HEK293T (cell line): ENCODE results near the gene CD40.

Experiments
- CTCF ChIA-PET: fragments of 350-600 bp; formaldehyde crosslinking; extraction: SDS; loops from one replicate; lab custom pipeline; 2021; ENCODE audit warnings: antibody characterized with exemption, inconsistent platforms; lab: Yijun Ruan, JAX
- POLR2A ChIA-PET: fragments of 350-600 bp; formaldehyde crosslinking; extraction: SDS; loops from one replicate; lab custom pipeline; 2020; ENCODE audit warnings: antibody characterized with exemption, inconsistent platforms; lab: Yijun Ruan, JAX
- DNase-seq: peaks from one replicate; pipeline ENCODE4 v3.0.0; 2012; ENCODE audit warnings: mixed read lengths; ENCODE audit errors: extremely low spot score
- ARNT ChIP-seq: fragments of 450-650 bp; IDR thresholded peaks from 2 replicates; pipeline ENCODE4 v1.6.1; 2017; ENCODE audit warnings: mild to moderate bottlenecking
- BHLHE40 ChIP-seq: fragments of 450-650 bp; IDR thresholded peaks from 2 replicates; pipeline ENCODE4 v1.6.1; 2016; ENCODE audit warnings: mild to moderate bottlenecking, moderate library complexity, borderline replicate concordance
- CTBP1 ChIP-seq: fragments of 450-650 bp; IDR thresholded peaks from 2 replicates; pipeline ENCODE4 v1.6.1; 2016; ENCODE audit warnings: borderline replicate concordance
- ELF4 ChIP-seq: fragments of 450-650 bp; IDR thresholded peaks from 2 replicates; pipeline ENCODE4 v1.6.1; 2017; ENCODE audit warnings: antibody characterized with exemption
- FOXA1 ChIP-seq: fragments of 450-650 bp; IDR thresholded peaks from 2 replicates; pipeline ENCODE4 v1.6.1; 2016; ENCODE audit warnings: mild to moderate bottlenecking
- FOXK2 ChIP-seq: fragments of 450-650 bp; IDR thresholded peaks from 2 replicates; pipeline ENCODE4 v1.6.1; 2016; ENCODE audit warnings: mild to moderate bottlenecking
- FOXM1 ChIP-seq: fragments of 450-650 bp; IDR thresholded peaks from 2 replicates; pipeline ENCODE4 v1.6.1; 2017; ENCODE audit warnings: mild to moderate bottlenecking, borderline replicate concordance
- HDGF ChIP-seq: fragments of 450-650 bp; IDR thresholded peaks from 2 replicates; pipeline ENCODE4 v1.6.1; 2017; ENCODE audit warnings: antibody characterized with exemption, borderline replicate concordance
- L3MBTL2 ChIP-seq: fragments of 450-650 bp; conservative IDR thresholded peaks from 2 replicates; pipeline ENCODE4 v1.6.1; 2016; ENCODE audit warnings: mild to moderate bottlenecking
- LEF1 ChIP-seq: fragments of 450-650 bp; IDR thresholded peaks from 2 replicates; pipeline ENCODE4 v1.6.1; 2017; ENCODE audit warnings: mild to moderate bottlenecking, borderline replicate concordance
- NFRKB ChIP-seq: fragments of 450-650 bp; IDR thresholded peaks from 2 replicates; pipeline ENCODE4 v1.6.1; 2016; ENCODE audit warnings: mild to moderate bottlenecking, moderate library complexity
- SP1 ChIP-seq: fragments of 450-650 bp; IDR thresholded peaks from 2 replicates; pipeline ENCODE4 v1.6.1; 2017
- SUZ12 ChIP-seq: fragments of 450-650 bp; IDR thresholded peaks from 2 replicates; pipeline ENCODE4 v1.6.1; 2016; ENCODE audit warnings: mild to moderate bottlenecking
- TARDBP ChIP-seq: fragments of 450-650 bp; IDR thresholded peaks from 2 replicates; pipeline ENCODE4 v1.6.1; 2016
- ZNF384 ChIP-seq: fragments of 450-650 bp; IDR thresholded peaks from 2 replicates; pipeline ENCODE4 v1.6.1; 2016
- TF ChIP-seq, protein P1 (sequence below): fragments of 450-650 bp; IDR thresholded peaks from 2 replicates; pipeline ENCODE4 v1.6.1; 2016

Gene CD40

DNA sequence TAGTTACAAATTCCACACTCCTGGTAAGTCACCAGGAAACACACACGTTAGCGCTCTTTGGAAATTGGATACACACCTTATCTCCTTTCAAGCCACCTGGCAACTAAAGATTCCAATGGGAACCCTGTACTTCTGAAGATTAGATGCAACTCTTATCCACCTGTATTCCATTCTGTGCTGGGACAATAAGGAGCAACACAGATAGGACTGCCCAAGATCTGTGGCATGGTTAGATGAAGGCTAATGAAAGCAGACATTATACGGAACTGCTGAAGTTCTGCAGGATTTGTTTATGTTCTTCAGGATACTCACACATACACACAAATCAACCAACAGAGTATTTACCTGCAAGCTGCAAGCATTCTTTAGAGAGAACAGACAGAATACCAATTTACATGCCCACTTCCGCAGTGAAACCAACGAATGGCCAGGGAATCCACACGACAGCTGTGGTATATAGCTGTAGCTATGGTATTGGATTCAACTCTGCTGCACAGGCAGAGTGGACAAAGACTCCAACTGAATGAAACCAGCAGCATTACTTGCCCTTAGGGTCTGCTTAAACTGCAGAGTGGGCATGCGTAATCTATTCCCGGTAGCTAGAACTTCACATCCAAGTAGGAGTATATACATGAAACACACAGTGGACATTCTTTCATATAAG is 40.3 kb upstream of the CD40 start:
- no peak for DNase-seq
- no peak for TF ChIP-seq SP1
- TF ChIP-seq BHLHE40: no peak
- TF ChIP-seq TARDBP: no peak
- TF ChIP-seq HDGF: no peak
- TF ChIP-seq FOXM1: no peak
- CTCF ChIA-PET: no interaction called here
- POLR2A ChIA-PET: no interaction called here

DNA sequence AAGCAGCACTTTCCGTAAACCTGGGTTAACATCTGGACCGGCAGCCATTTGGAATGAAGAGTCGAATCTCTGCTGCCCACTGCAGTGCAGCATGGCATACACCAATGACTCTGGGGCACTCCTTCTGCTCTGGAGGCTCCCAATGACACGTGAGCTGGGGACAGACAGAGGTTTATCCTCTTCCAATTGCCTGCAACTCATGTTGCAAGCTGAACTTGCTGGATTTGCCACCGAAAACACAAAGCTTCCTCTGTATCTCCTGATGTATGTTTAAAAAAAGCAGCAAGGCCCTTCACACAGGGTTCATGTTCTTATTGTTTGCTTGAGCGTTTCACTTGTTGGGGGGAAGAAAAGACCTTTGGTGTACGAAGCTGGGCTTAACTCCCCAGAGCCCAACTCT is 39.2 kb upstream of the CD40 start:
- ChIA-PET CTCF (interaction anchor here (0.5 to 0.6 kb wide), 2 partner anchors 44 to 50 kb away, joined by 3 read pairs; no protein-coding TSS in a partner anchor), POLR2A (no interaction called here)
- TF ChIP-seq FOXM1 (no peak), L3MBTL2 (no peak), FOXK2 (no peak), SP1 (no peak), SUZ12 (no peak), ARNT (no peak), ELF4 (no peak), BHLHE40 (no peak), FOXA1 (no peak), CTBP1 (no peak), LEF1 (no peak), NFRKB (no peak), HDGF (no peak), TARDBP (no peak)
- TF ChIP-seq, protein P1, sequence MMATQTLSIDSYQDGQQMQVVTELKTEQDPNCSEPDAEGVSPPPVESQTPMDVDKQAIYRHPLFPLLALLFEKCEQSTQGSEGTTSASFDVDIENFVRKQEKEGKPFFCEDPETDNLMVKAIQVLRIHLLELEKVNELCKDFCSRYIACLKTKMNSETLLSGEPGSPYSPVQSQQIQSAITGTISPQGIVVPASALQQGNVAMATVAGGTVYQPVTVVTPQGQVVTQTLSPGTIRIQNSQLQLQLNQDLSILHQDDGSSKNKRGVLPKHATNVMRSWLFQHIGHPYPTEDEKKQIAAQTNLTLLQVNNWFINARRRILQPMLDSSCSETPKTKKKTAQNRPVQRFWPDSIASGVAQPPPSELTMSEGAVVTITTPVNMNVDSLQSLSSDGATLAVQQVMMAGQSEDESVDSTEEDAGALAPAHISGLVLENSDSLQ: no peak
- no peak for DNase-seq

DNA sequence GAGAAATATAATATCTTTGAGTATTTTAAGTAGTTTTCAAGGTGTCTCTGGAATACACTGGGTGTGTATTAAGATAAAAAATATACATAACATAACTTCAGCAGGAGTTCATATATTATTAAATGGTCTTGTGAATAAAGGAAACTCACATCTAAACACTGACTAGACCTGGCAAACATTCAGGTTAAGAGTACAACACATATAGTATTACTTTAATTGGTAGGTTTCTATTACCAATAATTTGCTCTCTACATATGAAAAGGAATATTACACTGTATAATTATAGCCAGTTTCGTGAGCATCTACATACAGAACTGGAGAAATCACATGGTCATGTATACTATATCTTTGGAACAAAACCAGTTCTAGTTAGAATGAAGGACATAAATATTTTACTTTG is 37.0 kb upstream of the CD40 start:
- no peak for DNase-seq
- POLR2A ChIA-PET: no interaction called here
- CTCF ChIA-PET: no interaction called here
- TF ChIP-seq, protein P1: no peak
- TF ChIP-seq L3MBTL2 (no peak), FOXM1 (no peak), FOXK2 (no peak), HDGF (no peak), BHLHE40 (no peak), ARNT (no peak), FOXA1 (no peak), SUZ12 (no peak), LEF1 (no peak), CTBP1 (no peak), TARDBP (no peak), NFRKB (no peak), SP1 (no peak), ELF4 (no peak), ZNF384 (no peak)

DNA sequence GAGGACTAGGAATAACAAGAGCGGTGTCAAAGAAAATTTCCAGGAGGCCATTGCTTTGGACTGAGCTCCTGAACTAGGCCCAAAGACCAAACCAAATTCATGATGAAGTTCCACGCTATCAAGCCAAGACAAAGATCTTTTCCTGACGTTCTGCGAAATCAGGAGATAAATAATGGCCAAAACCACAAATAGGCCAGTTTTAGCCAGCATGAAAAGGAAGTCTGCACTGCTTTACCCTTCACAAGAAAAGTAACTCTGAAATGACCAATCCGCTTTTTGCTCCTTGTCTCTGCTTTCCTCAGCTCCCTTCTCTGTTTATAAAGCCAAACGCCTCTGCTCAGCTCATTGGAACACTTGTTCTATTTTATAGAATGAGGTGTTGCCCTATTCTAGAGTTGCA is 35.0 kb upstream of the CD40 start:
- TF ChIP-seq LEF1: no peak
- TF ChIP-seq ZNF384: no peak
- TF ChIP-seq SUZ12: no peak
- no peak for TF ChIP-seq L3MBTL2
- no peak for TF ChIP-seq TARDBP
- no peak for TF ChIP-seq ARNT
- no peak for TF ChIP-seq ELF4
- TF ChIP-seq, protein P1: no peak
- TF ChIP-seq SP1: no peak
- no peak for TF ChIP-seq CTBP1
- TF ChIP-seq NFRKB: no peak
- no peak for TF ChIP-seq FOXM1
- TF ChIP-seq BHLHE40: no peak
- TF ChIP-seq FOXK2: no peak
- no peak for TF ChIP-seq FOXA1
- no peak for TF ChIP-seq HDGF
- POLR2A ChIA-PET: no interaction called here
- CTCF ChIA-PET: no interaction called here
- DNase-seq: no peak

DNA sequence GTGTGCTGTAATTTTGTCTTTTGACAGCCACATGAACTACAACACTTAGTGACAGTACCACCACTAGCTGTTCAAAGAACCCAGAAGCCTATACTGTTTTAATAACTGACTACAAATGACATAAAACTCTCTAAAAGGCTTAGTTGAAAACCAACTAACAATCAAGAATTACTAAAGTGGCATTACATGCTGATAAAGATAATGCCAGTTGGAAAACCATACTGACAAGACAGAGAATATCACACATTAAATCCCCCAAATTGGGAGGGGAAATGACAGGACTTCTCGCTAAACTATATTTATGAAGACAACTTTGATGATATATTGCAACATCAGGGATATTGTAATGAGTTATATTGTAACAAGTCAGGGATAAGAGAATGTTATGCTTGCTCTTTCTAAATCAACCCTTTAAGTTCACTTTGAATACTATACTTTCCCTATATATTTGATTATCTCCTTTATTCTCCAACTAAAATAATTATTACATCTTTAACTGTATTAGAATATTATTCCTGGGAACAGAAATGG is 34.5 kb upstream of the CD40 start:
- ChIA-PET POLR2A (no interaction called here), CTCF (no interaction called here)
- TF ChIP-seq FOXK2: no peak
- no peak for TF ChIP-seq CTBP1
- no peak for TF ChIP-seq FOXM1
- TF ChIP-seq ELF4: no peak
- TF ChIP-seq HDGF: no peak
- no peak for TF ChIP-seq NFRKB
- no peak for TF ChIP-seq SUZ12
- no peak for TF ChIP-seq LEF1
- no peak for DNase-seq

DNA sequence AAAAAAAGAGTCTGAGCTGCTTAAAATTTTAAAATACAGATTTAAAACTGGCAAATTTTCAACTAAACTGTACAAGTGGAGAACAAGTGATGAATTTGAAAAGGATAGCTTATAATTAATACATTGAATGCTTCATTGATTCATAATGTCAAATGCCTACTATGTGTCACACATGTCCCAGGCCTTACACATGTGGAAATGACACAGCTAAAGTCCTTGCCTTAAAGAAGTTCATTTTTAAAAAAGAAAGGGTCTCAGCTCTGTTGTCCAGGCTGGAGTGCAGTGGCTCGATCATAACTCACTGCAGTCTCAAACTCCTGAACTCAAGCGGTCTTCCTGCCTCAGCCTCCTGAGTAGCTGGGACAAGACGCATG is 33.3 kb upstream of the CD40 start:
- CTCF ChIA-PET: interaction anchor here (0.6 to 2.1 kb wide), 3 partner anchors 70 to 100 kb away, joined by 3 to 6 read pairs (median 5); no protein-coding TSS in a partner anchor
- POLR2A ChIA-PET: interaction anchor here (0.8 kb wide), 1 partner anchor 62 kb away, joined by 3 read pairs; no protein-coding TSS in a partner anchor
- TF ChIP-seq BHLHE40 (no peak), ARNT (no peak)
- no peak for DNase-seq
